ENCODE data around the gene ATG16L2.

- no peak for TF ChIP-seq POLR2A (IDR thresholded peaks at IDR 0.05; ENCODE audit: low read length)
- no peak for TF ChIP-seq GATA1 (IDR thresholded peaks at IDR 0.05; ENCODE audit: low read depth, low read length)
Observed at GRCh38 chr11:72860592-72860991, 46.4 kb downstream of the ATG16L2 start.

Data from erythroblast (primary cell).